Muscle layer of colon (tissue), 2 donors: Measurements from ENCODE around the gene WEE2.
"Not testable (repeated sequence)": the region's sequence is repeated elsewhere in the genome, so short reads cannot be mapped to it uniquely, and the experiment has no call there.

Experiments
- H3K27ac ChIP-seq: one replicate; pipeline ENCODE4 v1.7.0; 2013; ENCODE audit warnings: low read depth, mild to moderate bottlenecking, low read length, moderate library complexity
- H3K27me3 ChIP-seq, 2 donors: one replicate each; pipeline ENCODE4 v1.7.0; 2013; ENCODE audit warnings: low read length in 2 of 2, mild to moderate bottlenecking in 2 of 2; ENCODE audit not compliant: insufficient read depth in 2 of 2, control insufficient read depth in 1 of 2
- H3K36me3 ChIP-seq: one replicate; pipeline ENCODE4 v1.7.0; 2013; ENCODE audit warnings: mild to moderate bottlenecking, low read length; ENCODE audit not compliant: insufficient read depth
- H3K4me1 ChIP-seq: one replicate; pipeline ENCODE4 v1.7.0; 2013; ENCODE audit warnings: mild to moderate bottlenecking, low read length; ENCODE audit not compliant: insufficient read depth
- H3K4me3 ChIP-seq, 2 donors: one replicate each; pipeline ENCODE4 v1.7.0; 2013; ENCODE audit warnings: low read length in 2 of 2, low read depth in 1 of 2, mild to moderate bottlenecking in 1 of 2, moderate library complexity in 1 of 2
- H3K9ac ChIP-seq: one replicate; pipeline ENCODE4 v1.7.0; 2013; ENCODE audit warnings: low read length
- H3K9me3 ChIP-seq: one replicate; pipeline ENCODE4 v1.7.0; 2013; ENCODE audit warnings: mild to moderate bottlenecking, low read length
- donor health status: abdominal sarcoma.
- donor health status: Adenocarcinoma of cecum.

WEE2 gene

GRCh38 chr7:141751904-141752303, 43.8 kb downstream of the WEE2 start:
- peaks cover 17% of the 10 kb centered on the region for H3K9me3 ChIP-seq
- not testable (repeated sequence) for H3K4me3 ChIP-seq
- peaks cover 39% of the 10 kb centered on the region for H3K36me3 ChIP-seq

GRCh38 chr7:141752634-141753033, 44.5 kb downstream of the WEE2 start:
- H3K9me3 ChIP-seq = peaks cover 17% of the 10 kb centered on the region
- H3K9ac ChIP-seq = no peak overlapping the region
- H3K36me3 ChIP-seq = peaks cover 46% of the 10 kb centered on the region
- H3K27me3 ChIP-seq = no peaks in the 10 kb centered on the region
- no peak overlapping the region for H3K4me3 ChIP-seq
- H3K27ac ChIP-seq = no peak overlapping the region
- no peaks in the 10 kb centered on the region for H3K4me1 ChIP-seq

More at GRCh38 chr7:141751904-141752303, 43.8 kb downstream of the WEE2 start:
- not testable (repeated sequence) for H3K9ac ChIP-seq, H3K27me3 ChIP-seq, H3K27ac ChIP-seq, H3K4me1 ChIP-seq

GRCh38 chr7:141754939-141755338, 46.8 kb downstream of the WEE2 start:
- Histone ChIP-seq H3K27ac (no peak overlapping the region), H3K9me3 (peaks cover 17% of the 10 kb centered on the region), H3K4me1 (no peaks in the 10 kb centered on the region), H3K9ac (no peak overlapping the region), H3K4me3 (no peak overlapping the region), H3K27me3 (no peaks in the 10 kb centered on the region), H3K36me3 (peaks cover 48% of the 10 kb centered on the region)

GRCh38 chr7:141763797-141764196, 55.6 kb downstream of the WEE2 start, which contains the start of gene TAS2R3:
Gene TAS2R3, plus strand, starts transcription at chr7:141764097. Its CDS starts 62 bp downstream, at chr7:141764159.
- Histone ChIP-seq H3K36me3 (peaks cover 28% of the 10 kb centered on the region), H3K9ac (no peak within 1 kb of the TSS), H3K27me3 (no peaks in the 10 kb centered on the region), H3K4me1 (no peaks in the 10 kb centered on the region), H3K27ac (no peak within 1 kb of the TSS), H3K4me3 (no peak within 1 kb of the TSS), H3K9me3 (no peaks in the 10 kb centered on the region)

- H3K9me3 ChIP-seq, H3K27ac ChIP-seq, H3K4me1 ChIP-seq, H3K9ac ChIP-seq, H3K4me3 ChIP-seq, H3K27me3 ChIP-seq, H3K36me3 ChIP-seq: not testable (repeated sequence)
Measured at GRCh38 chr7:141770083-141770583, 62.0 kb downstream of the WEE2 start.

GRCh38 chr7:141776374-141776773, 68.2 kb downstream of the WEE2 start, which contains the start of gene TAS2R4:
Gene TAS2R4, plus strand, starts transcription at chr7:141776674. Its CDS starts 1,815 bp downstream, at chr7:141778489.
- no peaks in the 10 kb centered on the region for H3K27me3 ChIP-seq
- peaks cover 7% of the 10 kb centered on the region for H3K36me3 ChIP-seq
- no peak within 1 kb of the TSS for H3K9ac ChIP-seq
- no peak within 1 kb of the TSS for H3K27ac ChIP-seq
- no peaks in the 10 kb centered on the region for H3K9me3 ChIP-seq
- no peaks in the 10 kb centered on the region for H3K4me1 ChIP-seq
- no peak within 1 kb of the TSS for H3K4me3 ChIP-seq
